ENCODE results near the gene RBM23. TPM values are rescaled to one million over a fixed set of nuclear protein-coding genes. Genes with fewer than 3 reads are reported as not detected.
A peak's percentile ranks its signal among the peaks of the same experiment; 100 is the strongest.
"Not testable (repeated sequence)": the region's sequence is repeated elsewhere in the genome, so short reads cannot be mapped to it uniquely, and the experiment has no call there.

Gene RBM23
- total RNA-seq (100 to 1,000 TPM; 143 to 148 TPM), polyA plus RNA-seq (10 to 100 TPM; 42.2 to 62.8 (median 59.6) TPM), total RNA-seq (128 to 158 (median 137) reads per million in 6 experiments)

DNA sequence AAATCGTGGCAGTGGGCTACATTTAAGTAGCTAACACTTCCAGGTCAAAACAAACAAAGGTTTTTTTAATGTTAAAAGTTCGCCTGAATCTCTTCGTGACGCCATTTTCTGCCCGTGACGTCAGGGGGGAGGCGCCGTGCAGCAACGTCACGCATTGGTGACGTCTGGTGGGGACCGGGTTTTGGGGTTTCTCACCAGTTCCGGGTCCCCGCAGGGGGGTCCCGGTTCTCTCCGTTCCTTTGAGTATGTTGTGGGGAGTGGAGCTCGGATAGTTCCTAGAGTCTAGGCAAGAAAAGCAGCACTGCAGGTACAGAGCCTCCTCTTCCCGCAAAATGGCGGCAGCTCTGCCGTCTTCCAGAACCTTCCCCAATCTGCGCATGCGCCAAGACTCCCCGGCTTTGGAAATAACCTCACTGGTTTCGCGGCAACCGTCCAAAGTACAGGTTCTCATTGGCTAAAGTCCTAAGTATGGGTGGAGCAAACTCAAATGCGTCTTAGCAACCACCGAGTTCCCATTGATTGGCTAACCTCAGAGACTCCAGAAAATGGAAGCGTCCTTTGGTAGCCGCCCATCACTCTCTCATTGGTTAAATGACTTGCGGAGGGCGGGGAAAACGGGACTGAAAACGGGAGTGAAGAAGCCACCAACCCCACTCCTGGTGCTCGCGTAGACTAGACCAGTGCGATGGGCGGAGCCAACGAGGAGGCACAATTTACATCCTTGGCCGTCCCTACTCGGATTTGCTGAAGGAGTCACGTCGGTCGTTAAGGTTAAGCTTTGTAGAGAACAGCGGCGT, at the start of gene RBM23:
TSS of gene RBM23 (minus strand) at position 346 of the 797 bp plus-strand sequence.
- DNase-seq, result peak; percentile 97 to 100 (median 100)
- H3K27me3 Mint-ChIP-seq, result peaks cover 0 to 5% (median 0%) of the 10 kb centered on the region in 5 donors
- H3K36me3 Mint-ChIP-seq, result peaks cover 4 to 61% (median 27%) of the 10 kb centered on the region in 3 donors
- peak within 1 kb of the TSS; percentile 100 for H3K27ac Mint-ChIP-seq
- POLR2A ChIA-PET, result interaction anchor here (0.6 to 5.7 kb wide), 22 partner anchors 9 to 1442 kb away, joined by 3 to 55 read pairs (median 5); partner anchors contain the start of genes ACIN1, C14orf119, DAD1 and HAUS4
- H3K4me3 Mint-ChIP-seq, result peak within 1 kb of the TSS; percentile 90 to 100 (median 98)
- peaks cover 13 to 55% (median 38%) of the 10 kb centered on the region in 4 donors for H3K4me1 Mint-ChIP-seq
- H3K9me3 Mint-ChIP-seq, result peaks cover 0 to 3% (median 0%) of the 10 kb centered on the region in 9 donors
- peak; percentile 88 to 89 for ATAC-seq

- H3K4me3 Mint-ChIP-seq, result no peak overlapping the region
- H3K27ac Mint-ChIP-seq, result no peak overlapping the region
- no peaks in the 10 kb centered on the region for H3K36me3 Mint-ChIP-seq
- DNase-seq (no peak), ATAC-seq (no peak)
- POLR2A ChIA-PET, result no interaction called here
- H3K9me3 Mint-ChIP-seq, result no peaks in the 10 kb centered on the region
- peaks cover 0 to 2% (median 0%) of the 10 kb centered on the region in 5 donors for H3K27me3 Mint-ChIP-seq
- H3K4me1 Mint-ChIP-seq, result no peaks in the 10 kb centered on the region
Observed at GRCh38 chr14:22966783-22967269, 47.9 kb upstream of the RBM23 start.

- POLR2A ChIA-PET, result interaction anchor here (0.7 kb wide), 2 partner anchors 18 to 445 kb away, joined by 3 to 4 read pairs; no protein-coding TSS in a partner anchor
- H3K27me3 Mint-ChIP-seq, H3K36me3 Mint-ChIP-seq, H3K27ac Mint-ChIP-seq, H3K4me3 Mint-ChIP-seq, H3K4me1 Mint-ChIP-seq, ATAC-seq, DNase-seq, H3K9me3 Mint-ChIP-seq: not testable (repeated sequence)
Observed at GRCh38 chr14:22965916-22966782, 47.2 kb upstream of the RBM23 start.

- Mint-ChIP-seq H3K4me3 (no peak overlapping the region), H3K27ac (no peak overlapping the region), H3K4me1 (peaks cover 0 to 6% (median under 1%) of the 10 kb centered on the region in 4 donors), H3K36me3 (no peaks in the 10 kb centered on the region), H3K9me3 (no peaks in the 10 kb centered on the region), H3K27me3 (no peaks in the 10 kb centered on the region)
- ATAC-seq (no peak), DNase-seq (no peak)
- POLR2A ChIA-PET, result no interaction called here
Observed at GRCh38 chr14:22962061-22962676, 43.2 kb upstream of the RBM23 start.

- ATAC-seq, result no peak
- POLR2A ChIA-PET, result interaction anchor here (0.6 to 3.8 kb wide), 14 partner anchors 9 to 386 kb away, joined by 3 to 14 read pairs (median 4); partner anchors contain the start of genes ACIN1, AJUBA, C14orf119 and OXA1L
- H3K27ac Mint-ChIP-seq, result peak overlapping the region; percentile 79 to 96 (median 92)
Observed at GRCh38 chr14:22955702-22956569, 37.0 kb upstream of the RBM23 start.

DNA sequence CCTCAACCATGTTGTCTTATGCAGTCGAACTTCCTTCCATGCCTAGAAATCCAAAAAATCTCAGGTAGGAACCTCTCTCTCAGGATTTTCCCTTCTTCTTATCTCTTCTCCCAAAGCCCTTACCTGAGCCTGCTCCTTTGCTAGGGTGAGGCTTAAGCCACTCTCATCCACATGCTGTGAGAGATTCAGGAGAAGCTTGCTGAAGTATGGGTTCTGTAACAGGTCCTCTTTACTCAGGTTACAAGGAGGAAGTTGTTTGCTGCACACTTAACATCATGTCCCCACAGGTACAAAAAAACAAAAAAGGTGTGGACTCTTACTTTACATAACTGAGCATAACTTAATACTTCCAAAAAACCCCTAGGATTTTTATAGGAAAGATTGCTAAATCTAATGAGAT, 33.5 kb upstream of the RBM23 start:
- ATAC-seq (no peak), DNase-seq (no peak)
- Mint-ChIP-seq H3K36me3 (peaks cover 0 to 40% (median 1%) of the 10 kb centered on the region in 3 donors), H3K27ac (peak overlapping the region in 4 of 10 donors; percentile 0 to 73 (median 22)), H3K4me3 (no peak overlapping the region), H3K4me1 (peaks cover 12 to 20% (median 17%) of the 10 kb centered on the region in 4 donors), H3K9me3 (no peaks in the 10 kb centered on the region), H3K27me3 (no peaks in the 10 kb centered on the region)
- POLR2A ChIA-PET, result no interaction called here

More at GRCh38 chr14:22955702-22956569, 37.0 kb upstream of the RBM23 start:
- Mint-ChIP-seq H3K4me3 (peak overlapping the region; percentile 81 to 95 (median 92)), H3K4me1 (peaks cover 12 to 21% (median 19%) of the 10 kb centered on the region in 4 donors), H3K27me3 (no peaks in the 10 kb centered on the region), H3K36me3 (peaks cover 0 to 20% (median 0%) of the 10 kb centered on the region in 3 donors), H3K9me3 (no peaks in the 10 kb centered on the region)
- DNase-seq, result peak in 1 of 10 donors; percentile 5

- ATAC-seq, POLR2A ChIA-PET: not testable (repeated sequence)
- H3K27ac Mint-ChIP-seq, result peak overlapping the region in 3 of 10 donors; percentile 0 to 1 (median 1)
Observed at GRCh38 chr14:22951795-22952194, 32.8 kb upstream of the RBM23 start.

GRCh38 chr14:22945642-22946041, 26.7 kb upstream of the RBM23 start:
- Mint-ChIP-seq H3K9me3 (no peaks in the 10 kb centered on the region), H3K36me3 (peaks cover 0 to 49% (median 1%) of the 10 kb centered on the region in 3 donors), H3K27ac (no peak overlapping the region), H3K4me1 (peaks cover 0 to 1% (median 0%) of the 10 kb centered on the region in 4 donors), H3K4me3 (no peak overlapping the region), H3K27me3 (no peaks in the 10 kb centered on the region)
- ATAC-seq (no peak), DNase-seq (no peak)
- POLR2A ChIA-PET, result interaction anchor here (0.9 kb wide), 1 partner anchor 11 kb away, joined by 3 read pairs; the partner anchor contains the start of gene HAUS4

More at GRCh38 chr14:22951795-22952194, 32.8 kb upstream of the RBM23 start:
- H3K4me1 Mint-ChIP-seq, result peaks cover 12 to 17% (median 16%) of the 10 kb centered on the region in 4 donors
- H3K9me3 Mint-ChIP-seq, H3K27me3 Mint-ChIP-seq, DNase-seq, H3K4me3 Mint-ChIP-seq: not testable (repeated sequence)
- H3K36me3 Mint-ChIP-seq, result peaks cover 0 to 47% (median 1%) of the 10 kb centered on the region in 3 donors

DNA sequence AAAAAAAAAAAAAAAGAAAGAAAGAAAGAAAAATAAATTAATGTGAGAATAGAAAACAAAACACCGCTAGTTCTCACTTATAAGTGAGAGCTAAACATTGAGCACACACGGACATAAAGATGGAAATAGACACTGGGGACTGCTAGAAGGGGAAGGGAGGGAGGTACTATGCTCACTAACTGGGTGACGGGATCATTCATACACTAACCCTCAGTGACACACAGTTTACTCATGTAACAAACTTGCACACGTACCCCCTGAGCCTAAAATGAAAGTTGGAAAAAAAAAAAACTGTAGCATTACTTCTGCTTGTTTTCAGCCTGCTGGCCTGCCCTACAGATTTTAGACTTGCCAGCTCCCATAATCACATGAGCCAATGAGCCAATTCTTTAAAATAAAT, 20.7 kb upstream of the RBM23 start:
- Mint-ChIP-seq H3K27me3 (no peaks in the 10 kb centered on the region), H3K27ac (peak overlapping the region in 1 of 10 donors; percentile 76), H3K9me3 (no peaks in the 10 kb centered on the region), H3K36me3 (peaks cover 0 to 14% (median 0%) of the 10 kb centered on the region in 3 donors), H3K4me3 (no peak overlapping the region), H3K4me1 (peaks cover 0 to 2% (median 0%) of the 10 kb centered on the region in 4 donors)
- DNase-seq (no peak), ATAC-seq (no peak)
- POLR2A ChIA-PET, result interaction anchor here (0.6 to 1.0 kb wide), 3 partner anchors 41 to 1408 kb away, joined by 3 to 6 read pairs (median 4); no protein-coding TSS in a partner anchor

- H3K4me1 Mint-ChIP-seq, result peaks cover 3 to 10% (median 6%) of the 10 kb centered on the region in 4 donors
- no peaks in the 10 kb centered on the region for H3K9me3 Mint-ChIP-seq
- H3K27me3 Mint-ChIP-seq, result no peaks in the 10 kb centered on the region
- DNase-seq (no peak), ATAC-seq (no peak)
- POLR2A ChIA-PET, result interaction anchor here (0.6 kb wide), 1 partner anchor 415 kb away, joined by 3 read pairs; no protein-coding TSS in a partner anchor
- no peak overlapping the region for H3K4me3 Mint-ChIP-seq
- no peaks in the 10 kb centered on the region for H3K36me3 Mint-ChIP-seq
- no peak overlapping the region for H3K27ac Mint-ChIP-seq
Observed at GRCh38 chr14:22935156-22935555, 16.2 kb upstream of the RBM23 start.

GRCh38 chr14:22932146-22932545, 13.2 kb upstream of the RBM23 start:
- H3K27me3 Mint-ChIP-seq, result no peaks in the 10 kb centered on the region
- H3K9me3 Mint-ChIP-seq, result no peaks in the 10 kb centered on the region
- ATAC-seq (no peak), DNase-seq (no peak)
- H3K36me3 Mint-ChIP-seq, result peaks cover 0 to 2% (median 0%) of the 10 kb centered on the region in 3 donors
- peaks cover 5 to 11% (median 7%) of the 10 kb centered on the region in 4 donors for H3K4me1 Mint-ChIP-seq
- POLR2A ChIA-PET, result interaction anchor here (0.6 kb wide), 1 partner anchor 230 kb away, joined by 3 read pairs; no protein-coding TSS in a partner anchor
- peak overlapping the region in 6 of 10 donors; percentile 3 to 68 (median 19) for H3K27ac Mint-ChIP-seq
- H3K4me3 Mint-ChIP-seq, result peak overlapping the region in 1 of 10 donors; percentile 39

Measured in naive thymus-derived CD8-positive, alpha-beta T cell (primary cell).